SK-N-DZ (cell line): ENCODE measurements around the gene LTBP1. TPM values are rescaled to one million over a fixed set of nuclear protein-coding genes. Genes with fewer than 3 reads are reported as not detected.
A peak's percentile ranks its signal among the peaks of the same experiment; 100 is the strongest.
"Not testable (repeated sequence)": the region's sequence is repeated elsewhere in the genome, so short reads cannot be mapped to it uniquely, and the experiment has no call there.

ENCODE experiments used
- DNase-seq: peaks from one replicate; pipeline ENCODE4 v3.0.0-alpha.2; 2015; ENCODE audit warnings: low spot score
- polyA plus RNA-seq, 2 experiments: library from polyadenylated mRNA; depleted of rRNA; stranded (reverse); fragments of >200 nt; gene quantifications; 2 replicates each; pipeline ENCODE4 v1.2.3, GENCODE V29; 2014

The LTBP1 gene, protein sequence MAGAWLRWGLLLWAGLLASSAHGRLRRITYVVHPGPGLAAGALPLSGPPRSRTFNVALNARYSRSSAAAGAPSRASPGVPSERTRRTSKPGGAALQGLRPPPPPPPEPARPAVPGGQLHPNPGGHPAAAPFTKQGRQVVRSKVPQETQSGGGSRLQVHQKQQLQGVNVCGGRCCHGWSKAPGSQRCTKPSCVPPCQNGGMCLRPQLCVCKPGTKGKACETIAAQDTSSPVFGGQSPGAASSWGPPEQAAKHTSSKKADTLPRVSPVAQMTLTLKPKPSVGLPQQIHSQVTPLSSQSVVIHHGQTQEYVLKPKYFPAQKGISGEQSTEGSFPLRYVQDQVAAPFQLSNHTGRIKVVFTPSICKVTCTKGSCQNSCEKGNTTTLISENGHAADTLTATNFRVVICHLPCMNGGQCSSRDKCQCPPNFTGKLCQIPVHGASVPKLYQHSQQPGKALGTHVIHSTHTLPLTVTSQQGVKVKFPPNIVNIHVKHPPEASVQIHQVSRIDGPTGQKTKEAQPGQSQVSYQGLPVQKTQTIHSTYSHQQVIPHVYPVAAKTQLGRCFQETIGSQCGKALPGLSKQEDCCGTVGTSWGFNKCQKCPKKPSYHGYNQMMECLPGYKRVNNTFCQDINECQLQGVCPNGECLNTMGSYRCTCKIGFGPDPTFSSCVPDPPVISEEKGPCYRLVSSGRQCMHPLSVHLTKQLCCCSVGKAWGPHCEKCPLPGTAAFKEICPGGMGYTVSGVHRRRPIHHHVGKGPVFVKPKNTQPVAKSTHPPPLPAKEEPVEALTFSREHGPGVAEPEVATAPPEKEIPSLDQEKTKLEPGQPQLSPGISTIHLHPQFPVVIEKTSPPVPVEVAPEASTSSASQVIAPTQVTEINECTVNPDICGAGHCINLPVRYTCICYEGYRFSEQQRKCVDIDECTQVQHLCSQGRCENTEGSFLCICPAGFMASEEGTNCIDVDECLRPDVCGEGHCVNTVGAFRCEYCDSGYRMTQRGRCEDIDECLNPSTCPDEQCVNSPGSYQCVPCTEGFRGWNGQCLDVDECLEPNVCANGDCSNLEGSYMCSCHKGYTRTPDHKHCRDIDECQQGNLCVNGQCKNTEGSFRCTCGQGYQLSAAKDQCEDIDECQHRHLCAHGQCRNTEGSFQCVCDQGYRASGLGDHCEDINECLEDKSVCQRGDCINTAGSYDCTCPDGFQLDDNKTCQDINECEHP (N-terminal part only)
- polyA plus RNA-seq (2014; cell fraction: cytosol; rRNA removed), result 6.4 and 7.7 TPM in 2 replicates
- 2.5 and 5.4 TPM in 2 replicates for polyA plus RNA-seq (2014; cell fraction: nucleus; rRNA removed)

- DNase-seq, result peak; percentile 62
Observed at GRCh38 chr2:32946314-32947075, at the start of gene LTBP1. LTBP1 (plus strand) TSS chr2:32946953; CDS start chr2:32947325, 372 bp downstream.

GRCh38 chr2:32900246-32900973 is 46.3 kb upstream of the LTBP1 start:
- DNase-seq, result no peak

DNA sequence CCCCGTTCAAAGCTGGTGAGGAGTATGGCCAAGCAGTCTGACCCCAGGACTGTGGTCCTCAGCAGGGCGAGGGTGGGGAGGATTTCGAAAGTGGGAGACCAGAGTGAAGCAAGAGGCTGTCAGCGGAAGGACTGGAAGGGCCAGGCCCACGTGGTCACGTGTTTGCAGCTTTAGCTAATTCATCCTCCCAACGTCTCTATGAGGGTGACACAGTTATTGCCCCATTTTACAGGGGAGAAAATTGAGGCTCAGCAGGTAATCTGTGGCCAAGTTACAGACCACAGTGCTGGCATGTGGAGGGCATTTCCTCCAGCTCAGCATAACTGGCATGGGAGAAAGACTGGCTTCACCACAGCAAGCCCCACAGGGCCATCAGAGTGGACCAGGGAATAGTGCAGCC is 45.4 kb upstream of the LTBP1 start:
- no peak for DNase-seq

- DNase-seq, result no peak
Observed at GRCh38 chr2:32902174-32902573, 44.6 kb upstream of the LTBP1 start.

GRCh38 chr2:32902986-32903385 is 43.8 kb upstream of the LTBP1 start:
- DNase-seq, result no peak

DNA sequence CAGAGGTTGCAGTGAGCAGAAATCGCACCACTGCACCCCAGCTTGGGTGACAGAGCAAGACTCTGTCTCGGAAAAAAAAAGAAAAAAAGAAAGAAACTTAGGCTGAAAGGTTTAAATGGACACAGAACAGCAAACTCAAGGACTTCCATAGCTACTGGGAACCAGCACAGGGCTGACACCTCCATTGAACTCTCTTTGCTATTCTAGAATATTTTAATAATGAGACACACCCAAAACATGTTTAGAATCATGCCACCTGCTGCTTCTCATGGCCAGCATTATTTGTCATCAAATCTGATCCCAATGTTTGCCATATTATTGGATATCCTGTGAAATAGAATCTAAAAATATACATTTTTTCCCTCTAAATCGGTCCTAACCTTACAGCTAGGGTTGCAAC is 42.7 kb upstream of the LTBP1 start:
- no peak for DNase-seq

DNA sequence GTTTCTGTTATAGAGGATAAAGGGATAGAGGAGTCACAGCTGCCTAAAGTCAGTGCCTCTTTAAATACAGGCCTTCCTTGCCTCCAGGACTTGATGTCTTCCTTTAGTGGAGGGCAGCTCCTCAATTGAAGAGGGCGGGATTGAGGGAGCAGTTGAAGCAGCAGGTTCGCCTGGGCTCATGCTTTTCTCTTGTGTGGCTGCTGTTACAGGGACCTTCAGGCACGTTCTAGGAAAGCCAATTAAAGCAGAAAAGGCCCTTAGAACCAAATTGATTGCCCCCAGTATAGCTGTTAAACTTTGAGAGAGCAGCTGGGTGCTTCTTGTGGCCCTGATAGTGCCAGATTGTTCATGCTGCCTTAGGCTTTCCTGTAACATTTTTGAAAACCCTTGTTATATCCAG is 42.0 kb upstream of the LTBP1 start:
- DNase-seq, result no peak

DNA sequence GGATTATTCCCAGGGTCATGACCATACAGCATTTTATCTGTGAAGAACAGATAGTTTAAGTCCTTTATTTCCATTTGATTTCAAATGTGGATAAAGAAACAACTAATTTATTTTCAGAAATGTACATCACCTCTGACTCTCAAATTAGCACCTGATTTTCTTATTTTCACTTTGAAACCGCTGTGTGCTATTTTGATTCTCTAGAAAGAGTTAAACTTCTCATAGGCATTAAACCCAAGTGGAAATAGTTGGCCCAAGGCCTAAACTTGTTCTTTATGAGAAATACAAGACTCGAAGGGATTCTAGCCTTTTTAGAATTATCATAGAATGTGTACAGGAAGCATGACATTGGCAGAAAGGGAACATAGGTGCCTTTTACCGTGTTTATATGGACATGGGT is 41.5 kb upstream of the LTBP1 start:
- no peak for DNase-seq

DNA sequence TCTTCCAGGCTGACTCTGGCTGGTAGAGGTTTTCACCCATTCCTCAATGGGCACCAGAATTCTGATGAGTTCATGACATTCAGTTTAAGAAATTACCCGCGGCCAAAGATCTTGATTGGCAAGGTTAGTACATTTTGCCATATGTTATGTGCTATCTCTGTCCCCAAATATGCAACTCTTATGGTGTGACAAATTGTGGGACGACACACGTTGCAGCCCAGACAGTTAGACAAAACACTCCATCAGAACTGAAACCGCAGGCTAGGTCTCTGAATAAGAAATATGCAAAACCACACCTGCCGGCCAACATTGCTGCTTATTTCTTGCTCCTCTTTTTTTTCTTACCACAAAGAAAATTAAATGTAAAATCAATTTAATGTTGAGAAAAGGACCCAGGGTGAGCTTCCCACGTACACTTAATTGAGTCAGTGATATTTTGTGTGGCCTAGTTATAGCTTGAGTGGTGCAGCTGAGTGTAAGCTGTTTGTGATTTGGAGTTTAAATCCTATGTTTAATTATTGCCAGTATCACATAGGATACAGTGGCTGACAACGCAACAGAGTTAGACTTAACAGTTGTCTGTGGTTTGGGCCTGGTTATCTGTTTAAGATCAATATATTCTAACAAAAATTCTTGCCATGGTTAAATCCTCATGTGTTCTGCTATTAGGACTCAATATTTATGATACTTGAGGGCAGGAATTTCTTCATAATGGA is 35.7 kb upstream of the LTBP1 start:
- no peak for DNase-seq

- no peak for DNase-seq
Observed at GRCh38 chr2:32915694-32916093, 31.1 kb upstream of the LTBP1 start.

- DNase-seq, result no peak
Observed at GRCh38 chr2:32918774-32919173, 28.0 kb upstream of the LTBP1 start.

DNA sequence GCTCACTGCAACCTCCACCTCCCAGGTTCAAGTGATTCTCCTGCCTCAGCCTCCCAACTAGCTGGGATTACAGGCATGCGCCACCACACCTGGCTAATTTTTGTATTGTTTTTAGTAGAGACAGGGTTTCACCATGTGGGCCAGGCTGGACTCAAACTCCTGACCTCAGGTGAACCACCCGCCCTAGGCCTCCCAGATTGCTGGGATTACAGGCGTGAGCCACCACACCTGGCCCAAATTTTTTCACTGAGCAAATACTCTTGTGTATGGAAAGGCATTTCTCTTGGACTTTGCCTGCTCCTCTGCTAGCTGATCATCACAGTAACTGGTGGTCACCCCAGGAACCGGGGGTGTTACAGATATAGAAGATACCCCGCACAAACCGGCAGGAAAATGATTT is 26.9 kb upstream of the LTBP1 start:
- not testable (repeated sequence) for DNase-seq

DNA sequence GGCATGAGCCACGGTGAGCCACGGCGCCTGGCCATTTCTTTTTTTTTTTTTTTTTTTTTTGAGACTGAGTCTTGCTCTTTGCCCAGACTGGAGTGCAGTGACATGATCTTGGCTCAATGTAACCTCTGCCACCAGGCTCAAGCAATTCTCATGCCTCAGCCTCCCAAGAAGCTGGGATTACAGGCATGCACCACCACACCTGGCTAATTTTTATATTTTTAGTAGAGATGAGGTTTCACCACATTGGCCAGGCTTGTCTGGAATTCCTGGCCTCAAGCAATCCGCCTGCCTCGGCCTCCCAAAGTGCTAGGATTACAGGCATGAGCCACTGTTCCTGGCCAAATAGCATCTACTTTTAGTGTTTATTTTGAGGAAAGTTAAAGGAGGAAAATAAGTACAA is 25.3 kb upstream of the LTBP1 start:
- not testable (repeated sequence) for DNase-seq

DNA sequence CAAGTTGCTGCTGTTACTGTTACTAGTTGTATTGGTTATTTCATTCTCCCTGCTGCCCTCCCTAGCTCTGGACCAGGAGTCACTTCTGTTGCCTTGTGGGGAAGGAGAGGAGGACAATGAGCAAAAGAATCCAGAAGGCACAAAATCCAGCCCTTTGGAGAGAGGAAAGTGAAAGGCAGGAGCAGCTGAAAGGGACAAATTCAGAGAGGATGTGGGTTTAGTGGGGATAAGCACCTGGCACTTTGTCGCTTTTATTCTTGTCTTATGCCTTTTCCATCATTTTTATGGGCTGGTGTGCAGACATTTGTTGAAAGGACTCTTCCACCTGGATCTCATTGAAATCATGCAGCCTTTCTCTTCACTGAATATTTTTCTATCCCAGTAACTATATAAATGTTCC is 24.3 kb upstream of the LTBP1 start:
- no peak for DNase-seq

GRCh38 chr2:32923109-32923508 is 23.6 kb upstream of the LTBP1 start:
- no peak for DNase-seq

DNA sequence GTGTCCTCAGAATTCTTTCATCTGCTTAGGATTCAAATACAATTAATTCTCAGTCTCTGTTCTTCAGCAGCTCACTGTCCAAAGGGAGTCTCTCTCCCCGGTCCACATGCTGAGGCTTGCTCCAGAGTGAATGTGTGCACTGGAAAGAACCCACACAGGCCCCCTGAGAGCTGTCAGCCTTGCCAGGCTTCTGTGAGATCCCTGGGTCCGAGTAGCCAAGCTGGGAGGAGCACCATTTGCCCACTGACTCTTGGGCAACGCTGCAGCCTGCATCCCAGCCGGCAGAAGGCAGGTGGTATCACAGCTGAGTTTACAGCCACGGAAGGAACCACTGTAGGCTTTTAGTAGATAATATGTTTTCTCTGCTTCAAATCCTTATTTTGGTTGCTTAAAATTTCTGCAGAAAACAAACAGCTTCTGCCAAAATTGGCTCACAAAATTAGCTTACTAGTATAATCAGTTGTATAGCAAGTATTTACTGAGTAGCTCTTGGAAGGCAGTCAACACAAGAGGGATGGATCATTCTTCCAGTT is 21.4 kb upstream of the LTBP1 start:
- DNase-seq, result no peak

DNA sequence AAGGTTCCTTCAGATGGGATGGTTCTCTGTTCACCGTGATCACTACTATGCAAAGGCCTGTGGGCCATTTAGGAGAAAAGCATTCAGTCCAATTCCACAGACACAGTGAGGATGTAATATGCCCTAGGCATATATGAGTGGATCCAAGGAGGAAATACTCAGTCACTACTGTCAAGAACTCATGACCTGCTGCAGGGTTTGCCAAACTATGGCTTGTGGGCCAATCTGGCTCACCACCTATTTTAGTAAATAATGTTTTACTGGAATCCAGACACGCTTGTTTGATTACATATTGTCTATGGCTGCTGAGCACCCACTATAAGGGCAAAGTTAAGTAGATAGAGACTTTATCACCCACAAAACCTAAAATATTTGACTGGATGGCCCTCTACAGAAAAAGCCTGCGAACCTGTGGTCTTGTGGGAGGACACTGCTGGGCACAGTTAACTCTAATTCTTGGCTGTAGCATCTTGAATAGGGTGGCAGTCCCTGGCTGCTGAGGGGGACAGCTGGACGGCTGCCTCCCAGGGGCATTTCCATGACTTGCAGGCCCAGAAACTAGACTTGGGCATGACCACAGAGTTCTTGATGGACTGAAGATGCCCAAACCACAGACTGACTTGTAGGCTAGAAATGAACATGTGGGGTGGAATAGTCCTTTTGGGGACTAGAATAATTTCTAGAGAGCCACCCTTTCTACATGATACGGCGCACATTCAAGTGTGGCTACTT is 20.6 kb upstream of the LTBP1 start:
- DNase-seq, result no peak

- no peak for DNase-seq
Observed at GRCh38 chr2:32926708-32927084, 20.1 kb upstream of the LTBP1 start.

- no peak for DNase-seq
Observed at GRCh38 chr2:32930436-32930835, 16.3 kb upstream of the LTBP1 start.
